GM18861 (cell line): ENCODE data around the gene TOP2A.

Source experiments
- ATAC-seq: cut with Tn5 transposase; IDR thresholded peaks from one replicate; pipeline ENCODE4 v1.9.1; 2021; ENCODE audit not compliant: unreplicated experiment

TOP2A gene, protein sequence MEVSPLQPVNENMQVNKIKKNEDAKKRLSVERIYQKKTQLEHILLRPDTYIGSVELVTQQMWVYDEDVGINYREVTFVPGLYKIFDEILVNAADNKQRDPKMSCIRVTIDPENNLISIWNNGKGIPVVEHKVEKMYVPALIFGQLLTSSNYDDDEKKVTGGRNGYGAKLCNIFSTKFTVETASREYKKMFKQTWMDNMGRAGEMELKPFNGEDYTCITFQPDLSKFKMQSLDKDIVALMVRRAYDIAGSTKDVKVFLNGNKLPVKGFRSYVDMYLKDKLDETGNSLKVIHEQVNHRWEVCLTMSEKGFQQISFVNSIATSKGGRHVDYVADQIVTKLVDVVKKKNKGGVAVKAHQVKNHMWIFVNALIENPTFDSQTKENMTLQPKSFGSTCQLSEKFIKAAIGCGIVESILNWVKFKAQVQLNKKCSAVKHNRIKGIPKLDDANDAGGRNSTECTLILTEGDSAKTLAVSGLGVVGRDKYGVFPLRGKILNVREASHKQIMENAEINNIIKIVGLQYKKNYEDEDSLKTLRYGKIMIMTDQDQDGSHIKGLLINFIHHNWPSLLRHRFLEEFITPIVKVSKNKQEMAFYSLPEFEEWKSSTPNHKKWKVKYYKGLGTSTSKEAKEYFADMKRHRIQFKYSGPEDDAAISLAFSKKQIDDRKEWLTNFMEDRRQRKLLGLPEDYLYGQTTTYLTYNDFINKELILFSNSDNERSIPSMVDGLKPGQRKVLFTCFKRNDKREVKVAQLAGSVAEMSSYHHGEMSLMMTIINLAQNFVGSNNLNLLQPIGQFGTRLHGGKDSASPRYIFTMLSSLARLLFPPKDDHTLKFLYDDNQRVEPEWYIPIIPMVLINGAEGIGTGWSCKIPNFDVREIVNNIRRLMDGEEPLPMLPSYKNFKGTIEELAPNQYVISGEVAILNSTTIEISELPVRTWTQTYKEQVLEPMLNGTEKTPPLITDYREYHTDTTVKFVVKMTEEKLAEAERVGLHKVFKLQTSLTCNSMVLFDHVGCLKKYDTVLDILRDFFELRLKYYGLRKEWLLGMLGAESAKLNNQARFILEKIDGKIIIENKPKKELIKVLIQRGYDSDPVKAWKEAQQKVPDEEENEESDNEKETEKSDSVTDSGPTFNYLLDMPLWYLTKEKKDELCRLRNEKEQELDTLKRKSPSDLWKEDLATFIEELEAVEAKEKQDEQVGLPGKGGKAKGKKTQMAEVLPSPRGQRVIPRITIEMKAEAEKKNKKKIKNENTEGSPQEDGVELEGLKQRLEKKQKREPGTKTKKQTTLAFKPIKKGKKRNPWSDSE (N-terminal part only)

GRCh38 chr17:40417609-40418427 is at the start of gene TOP2A:
TSS of gene TOP2A (minus strand) at chr17:40417896. CDS start at chr17:40417791, 105 bp downstream.
- ATAC-seq, result peak; percentile 88

DNA sequence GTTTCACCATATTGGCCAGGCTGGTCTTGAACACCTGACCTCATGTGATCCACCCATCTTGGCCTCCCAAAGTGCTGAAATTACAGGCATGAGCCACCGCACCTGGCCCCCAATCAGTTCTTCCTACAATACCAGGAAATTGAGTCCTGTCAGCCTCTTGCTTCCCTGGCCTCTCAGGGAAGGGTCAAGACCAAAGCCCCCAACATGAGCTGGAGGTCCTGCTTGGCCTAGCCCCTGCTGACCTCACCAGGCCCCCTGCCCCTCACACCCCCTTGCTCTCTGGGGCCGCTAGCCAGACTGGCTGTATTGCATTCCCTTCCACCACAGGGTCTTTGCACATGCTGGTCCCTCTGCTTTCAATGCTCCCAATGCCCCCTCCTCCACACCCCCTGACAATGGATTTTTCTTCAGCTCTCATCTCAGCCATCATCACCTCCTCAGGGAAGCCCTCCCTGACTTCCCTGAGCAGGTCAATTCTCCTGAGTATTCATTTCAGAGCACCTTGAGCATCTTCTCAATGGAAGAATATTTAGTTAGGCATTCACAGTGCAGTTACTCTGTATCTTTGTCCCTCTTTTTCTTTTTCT is 49.7 kb upstream of the TOP2A start:
- ATAC-seq, result no peak

DNA sequence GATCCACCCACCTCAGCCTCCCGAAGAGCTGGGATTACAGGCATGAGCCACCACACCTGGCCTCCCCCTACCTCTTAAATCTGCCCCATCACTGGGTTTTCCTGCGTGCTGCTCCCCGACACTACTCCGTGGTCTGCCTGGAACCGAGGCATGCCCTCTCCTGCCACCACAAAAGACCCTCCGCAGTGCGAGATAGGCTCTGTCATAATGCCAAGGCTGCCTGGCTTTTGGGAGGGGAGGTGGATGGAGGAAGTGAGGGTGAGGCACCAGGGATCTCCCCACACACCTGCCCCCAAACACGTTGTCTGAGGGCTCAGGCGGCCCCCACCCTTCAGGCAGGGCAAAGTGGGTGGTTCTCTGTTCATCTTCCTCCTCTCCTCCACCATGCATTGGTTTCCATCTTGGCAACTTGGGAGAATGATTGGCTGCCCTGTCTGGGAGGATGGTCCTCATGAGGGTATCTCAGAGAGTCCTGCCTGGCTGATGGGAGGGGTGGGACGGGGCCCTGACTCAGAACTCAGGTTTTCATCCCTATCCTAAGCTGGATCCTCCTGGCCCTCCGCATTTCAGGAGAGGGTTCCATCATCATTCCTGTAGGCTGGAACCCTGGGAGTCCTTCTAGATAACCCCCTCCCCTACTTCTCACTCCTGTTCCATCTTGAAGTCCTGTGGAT is 48.7 kb upstream of the TOP2A start:
- ATAC-seq, result no peak

- no peak for ATAC-seq
Observed at GRCh38 chr17:40464392-40464855, 46.7 kb upstream of the TOP2A start.

DNA sequence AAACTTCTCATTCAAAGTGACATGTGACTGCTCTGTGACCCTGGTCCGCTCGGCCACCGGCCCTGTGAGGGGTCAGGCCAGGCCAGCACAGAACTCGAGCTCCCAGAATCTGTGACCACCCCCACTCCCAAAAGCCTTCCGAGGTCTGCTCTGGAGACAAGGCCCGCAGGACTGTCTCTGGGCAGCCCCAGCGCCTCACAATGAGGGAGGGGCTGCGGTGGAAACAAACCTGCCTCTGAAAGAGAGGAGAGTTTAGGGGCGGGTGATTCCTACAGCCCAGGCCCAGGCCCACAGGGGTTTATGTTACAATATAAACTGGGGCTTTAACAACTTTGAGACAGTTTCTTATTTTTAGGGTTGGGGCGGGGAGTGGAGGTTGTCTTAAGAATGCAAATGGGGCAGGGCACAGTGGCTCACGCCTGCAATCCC is 45.4 kb upstream of the TOP2A start:
- no peak for ATAC-seq

GRCh38 chr17:40462343-40463121 is 44.8 kb upstream of the TOP2A start:
- no peak for ATAC-seq

DNA sequence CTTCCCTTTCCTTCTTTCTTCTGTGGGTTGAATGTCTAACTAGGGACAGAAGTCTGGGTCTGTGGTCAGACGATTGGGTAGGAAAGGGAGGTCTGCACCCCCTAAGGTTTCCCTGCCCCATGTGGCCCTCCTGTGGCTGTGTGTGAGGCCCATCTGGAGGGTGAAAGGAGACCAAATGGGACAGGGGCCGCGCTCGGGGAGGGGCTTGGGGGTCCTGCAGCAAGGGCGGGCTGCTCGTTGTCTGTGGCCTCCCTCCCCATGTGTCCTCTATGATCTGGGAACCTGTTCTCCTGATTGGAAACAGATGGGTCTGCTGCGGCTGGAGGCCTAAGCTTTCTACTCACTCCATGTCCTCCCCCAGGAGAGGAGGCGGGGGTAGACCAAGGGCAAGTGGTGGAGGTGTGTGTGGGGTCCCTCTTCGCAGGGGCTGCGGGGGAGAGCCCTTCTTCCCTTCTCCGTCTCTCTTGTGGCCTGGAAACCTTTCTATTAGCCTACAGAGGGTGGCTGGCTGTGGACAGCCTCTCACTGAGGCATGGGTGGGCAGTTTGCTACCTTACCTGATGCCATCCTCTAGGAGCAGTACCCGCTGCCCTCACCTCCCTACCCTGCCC is 44.1 kb upstream of the TOP2A start:
- no peak for ATAC-seq

DNA sequence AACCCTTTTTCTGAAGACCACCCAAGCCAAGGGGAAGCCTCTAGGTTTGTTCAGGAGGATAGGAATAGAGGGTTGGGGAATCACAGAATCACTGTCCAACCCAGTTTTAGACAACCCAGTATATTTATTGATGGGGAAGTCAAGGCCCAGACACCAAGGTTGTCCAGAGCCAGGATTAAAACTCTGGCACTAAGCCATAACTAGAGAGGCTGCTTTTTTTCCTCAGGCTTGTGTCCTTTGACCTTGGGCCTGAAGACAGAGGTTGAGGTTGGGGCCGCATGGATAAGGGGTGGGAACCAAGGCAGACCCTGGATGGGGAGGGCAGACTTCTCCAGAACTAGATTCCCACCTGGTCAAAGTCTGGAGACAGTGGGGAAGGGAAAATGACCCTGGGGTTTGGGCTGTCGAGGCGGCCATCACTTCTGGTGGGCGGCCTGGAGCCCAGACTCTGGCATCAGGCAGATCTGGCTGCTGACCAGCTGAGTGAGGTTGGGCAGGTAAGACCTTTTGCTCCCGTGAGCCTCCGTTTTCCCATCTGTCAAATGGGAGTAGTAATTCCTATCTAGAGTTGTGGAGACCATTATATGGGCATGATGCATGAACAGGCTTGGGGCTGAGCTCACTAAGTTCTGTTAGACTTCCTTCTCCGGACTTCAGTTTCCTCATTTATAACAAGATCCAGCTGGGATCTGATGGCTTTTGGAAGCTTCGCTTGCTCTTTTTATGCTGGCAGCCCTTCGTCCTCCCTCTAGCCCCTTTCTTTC is 43.5 kb upstream of the TOP2A start:
- no peak for ATAC-seq

DNA sequence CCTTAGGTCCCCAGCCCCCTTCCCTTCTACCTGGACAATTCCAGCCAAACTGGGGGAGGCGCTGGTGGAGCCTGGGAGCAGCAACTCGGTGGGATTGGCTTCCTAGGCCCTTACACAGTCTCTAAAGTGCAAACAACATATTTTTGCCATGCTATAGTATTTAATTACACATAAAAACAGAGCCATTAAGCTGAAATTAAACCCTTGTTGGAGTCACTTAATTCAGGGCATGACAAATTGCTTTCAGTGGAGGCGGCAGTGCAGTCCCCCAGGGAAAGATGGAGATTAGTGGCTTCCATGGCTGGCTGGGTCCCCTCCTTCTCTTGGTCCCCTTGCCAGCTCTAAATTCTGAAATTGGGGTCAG is 42.9 kb upstream of the TOP2A start:
- no peak for ATAC-seq

DNA sequence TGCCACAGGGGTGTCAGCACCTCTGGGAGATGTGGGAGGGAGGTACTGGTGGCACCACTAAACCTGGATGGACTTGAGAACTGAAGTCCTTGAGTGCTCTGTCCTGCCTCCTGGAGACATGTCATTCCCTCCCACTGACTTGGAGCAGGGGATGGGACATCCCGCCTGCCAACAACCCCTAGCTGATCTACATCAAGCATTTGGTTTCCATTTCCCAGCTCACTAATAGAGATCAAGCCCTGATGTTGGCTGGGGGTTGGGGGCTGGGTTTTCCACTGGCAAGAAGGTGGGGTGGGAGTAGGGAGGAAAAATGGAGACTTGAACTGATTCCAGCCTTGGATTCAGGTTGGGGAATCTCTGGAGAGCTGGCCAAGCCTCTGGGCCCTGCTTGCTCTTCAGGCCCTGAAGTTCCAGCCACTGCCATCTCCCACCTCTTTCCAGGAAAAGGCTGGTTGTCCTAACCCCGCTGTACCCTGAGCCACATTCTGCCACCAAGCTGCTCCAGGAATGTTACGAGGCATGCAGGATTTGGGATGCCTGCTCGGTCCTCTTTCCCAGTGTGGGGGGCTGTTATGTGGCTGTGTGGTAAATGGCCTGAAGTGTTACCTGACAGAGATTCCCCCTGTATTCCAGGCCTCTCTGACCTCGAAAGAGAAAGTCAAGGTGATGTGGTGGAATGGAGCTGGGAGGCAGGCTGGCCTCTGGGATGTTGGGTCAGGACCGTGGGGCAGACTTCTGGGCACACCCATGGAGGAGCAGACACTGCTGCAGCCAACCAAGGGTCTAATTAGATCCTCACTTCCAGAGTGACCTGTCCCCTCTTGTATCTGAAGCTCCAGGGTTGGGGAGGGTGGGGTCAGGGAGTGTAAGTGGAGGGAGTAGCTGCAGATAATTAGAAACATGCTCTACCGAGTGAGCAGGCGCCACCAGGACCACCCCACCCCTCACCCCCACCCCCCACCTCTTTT is 42.2 kb upstream of the TOP2A start:
- no peak for ATAC-seq

DNA sequence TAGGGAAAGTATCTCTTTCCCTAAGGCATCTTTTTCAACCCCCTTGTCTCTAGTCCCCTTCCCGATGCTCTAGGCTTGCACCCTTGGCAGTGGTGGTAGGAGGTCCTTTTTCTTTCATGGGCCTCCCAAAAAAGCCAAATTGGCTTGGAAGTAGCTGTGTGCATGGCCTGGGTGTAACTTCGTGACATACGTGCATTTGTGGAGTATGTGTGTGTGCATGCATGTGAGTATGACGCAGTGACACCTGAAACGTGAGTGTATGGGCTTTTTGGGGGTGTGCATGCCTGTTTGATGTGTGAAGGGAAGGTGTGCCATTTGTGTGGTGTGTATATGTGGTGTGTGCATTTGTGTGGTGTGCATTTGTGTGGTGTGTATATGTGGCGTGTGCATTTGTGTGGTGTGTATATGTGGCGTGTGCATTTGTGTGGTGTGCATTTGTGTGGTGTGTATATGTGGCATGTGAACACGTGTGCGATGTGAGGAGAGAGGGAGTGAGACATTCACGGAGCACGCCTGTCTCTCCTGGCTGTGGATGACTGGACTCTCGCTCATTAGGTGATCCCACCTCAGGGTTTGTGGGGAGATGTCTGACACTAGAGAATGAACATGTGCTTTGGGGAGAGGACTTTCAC is 41.3 kb upstream of the TOP2A start:
- ATAC-seq, result no peak

DNA sequence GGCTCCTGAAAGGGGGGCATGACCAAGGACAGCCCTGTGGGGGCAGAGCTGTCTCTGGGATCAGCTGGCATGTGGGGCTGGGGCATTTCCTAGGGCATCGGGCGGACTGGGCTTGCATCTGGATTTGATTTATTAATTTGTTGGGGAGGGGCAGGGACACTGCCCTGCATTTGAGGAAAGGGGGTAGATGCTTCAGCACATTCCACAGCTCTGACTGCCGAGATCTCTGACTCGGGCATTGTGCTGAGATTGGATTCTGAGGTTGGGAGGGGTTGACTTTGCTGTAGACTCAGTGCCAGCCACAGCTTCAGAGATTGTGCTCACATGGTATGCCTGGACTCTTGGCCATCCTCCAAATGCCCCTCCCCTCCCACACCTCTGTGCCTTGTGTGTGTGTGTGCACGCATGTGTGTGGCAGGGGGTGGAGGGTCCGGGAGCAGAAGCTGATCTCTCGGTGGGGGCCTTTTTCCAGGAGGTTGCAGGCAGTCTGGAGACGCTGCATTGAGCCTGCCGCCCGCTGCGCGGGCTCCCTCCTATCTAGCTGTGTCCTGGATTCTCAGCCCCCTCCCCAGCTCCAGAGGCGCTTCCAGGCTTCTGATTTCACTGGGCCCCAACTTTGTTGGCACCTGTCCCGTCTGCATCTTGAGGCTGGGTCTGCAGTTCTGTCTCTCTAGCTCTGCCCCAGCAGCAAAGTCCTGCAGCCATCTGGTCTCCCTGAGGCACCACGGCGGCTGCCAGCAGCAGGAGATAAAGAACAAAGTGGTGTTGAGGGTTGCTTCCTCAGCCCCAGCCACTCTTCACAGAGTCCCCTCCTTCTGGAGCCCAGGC is 40.5 kb upstream of the TOP2A start:
- no peak for ATAC-seq

DNA sequence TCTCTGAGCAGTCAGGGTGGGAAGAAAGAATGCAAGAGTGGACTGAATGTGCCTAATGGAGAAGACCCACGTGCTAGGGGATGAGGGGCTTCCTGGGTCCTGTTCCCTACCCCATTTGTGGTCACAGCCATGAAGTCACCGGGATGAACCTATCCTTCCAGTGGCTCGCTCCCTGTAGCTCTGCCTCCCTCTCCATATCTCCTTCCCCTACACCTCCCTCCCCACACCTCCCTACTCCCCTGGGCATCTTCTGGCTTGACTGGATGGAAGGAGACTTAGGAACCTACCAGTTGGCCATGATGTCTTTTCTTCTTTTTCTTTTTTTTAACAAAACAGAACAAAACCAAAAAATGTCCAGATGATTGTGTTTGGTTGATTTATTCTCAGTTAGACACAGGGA is 39.7 kb upstream of the TOP2A start:
- no peak for ATAC-seq

- no peak for ATAC-seq
Observed at GRCh38 chr17:40456396-40456951, 38.8 kb upstream of the TOP2A start.

GRCh38 chr17:40454613-40454995 is 36.9 kb upstream of the TOP2A start:
- ATAC-seq, result no peak
